Activated T-helper 17 cell treated with anti-CD3 and anti-CD28 coated beads, Interleukin-2, amount 50 U/mL, for 72 hours (primary cell): ENCODE measurements around the gene SMC1B. TPM values are rescaled to one million over a fixed set of nuclear protein-coding genes. Genes with fewer than 3 reads are reported as not detected.
A peak's percentile ranks its signal among the peaks of the same experiment; 100 is the strongest.
"Not testable (repeated sequence)": the region's sequence is repeated elsewhere in the genome, so short reads cannot be mapped to it uniquely, and the experiment has no call there.

Experiments
- ATAC-seq: fragments of 150-1000 bp; cut with Tn5 transposase; replicated peaks from 2 replicates; pipeline ENCODE4 v1.10.0; 2021; ENCODE audit warnings: mild to moderate bottlenecking, moderate library complexity
- H3K27ac Mint-ChIP-seq: one replicate; pipeline ENCODE4 v1.8.0; 2022; ENCODE audit warnings: mixed read lengths
- H3K27me3 Mint-ChIP-seq: one replicate; pipeline ENCODE4 v1.8.0; 2022; ENCODE audit warnings: mixed read lengths
- H3K36me3 Mint-ChIP-seq: one replicate; pipeline ENCODE4 v1.8.0; 2022; ENCODE audit warnings: low read depth, mild to moderate bottlenecking, mixed read lengths
- H3K4me1 Mint-ChIP-seq: one replicate; pipeline ENCODE4 v1.8.0; 2022; ENCODE audit warnings: mixed read lengths
- H3K4me3 Mint-ChIP-seq: one replicate; pipeline ENCODE4 v1.8.0; 2022; ENCODE audit warnings: mild to moderate bottlenecking, mixed read lengths
- H3K9me3 Mint-ChIP-seq: one replicate; pipeline ENCODE4 v1.8.0; 2022; ENCODE audit warnings: mixed read lengths
- total RNA-seq, 2 donors: library from RNA; stranded (reverse); gene quantifications; one replicate each; pipeline ENCODE4 v1.2.3, GENCODE V29; 2022

The SMC1B gene
- total RNA-seq, 2 donors from 2014 or later, result 0.43 to 1.7 TPM

DNA sequence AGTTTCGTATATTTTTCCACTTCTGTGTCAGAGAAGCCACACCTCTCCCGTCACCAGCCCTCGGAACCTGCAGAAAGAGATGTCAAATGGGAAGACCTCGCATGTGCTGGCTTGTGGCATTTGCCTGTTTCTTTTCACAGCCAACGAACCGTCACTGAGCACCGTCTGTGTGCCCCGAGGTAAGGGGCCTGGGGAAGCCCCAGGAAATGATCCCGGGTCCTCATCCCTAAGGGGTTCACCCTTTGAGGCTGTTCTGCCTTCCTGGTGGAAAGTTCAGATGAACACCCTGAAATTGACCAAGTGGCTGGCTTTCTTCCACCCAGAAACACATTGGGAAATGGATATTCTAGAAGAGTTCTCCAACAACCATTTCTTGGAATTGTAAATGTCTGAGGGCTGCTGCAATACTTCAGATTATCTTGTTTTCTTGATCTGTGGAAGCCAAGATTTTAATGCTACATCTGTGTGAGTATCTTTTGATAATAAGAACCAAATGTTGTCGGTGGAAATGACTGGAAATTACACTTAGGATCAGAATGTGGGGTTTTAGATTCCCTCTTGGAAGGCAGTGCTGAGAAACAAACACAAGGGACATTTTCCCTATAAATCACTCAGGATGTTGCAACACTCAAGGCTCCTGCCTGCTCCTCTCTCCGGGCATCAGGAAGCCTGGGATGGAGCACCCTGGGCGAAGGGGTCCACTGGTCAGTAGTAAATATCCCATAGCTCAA is 37.7 kb upstream of the SMC1B start:
- H3K4me3 Mint-ChIP-seq, result no peak overlapping the region
- H3K36me3 Mint-ChIP-seq, result no peaks in the 10 kb centered on the region
- H3K9me3 Mint-ChIP-seq, result no peaks in the 10 kb centered on the region
- H3K4me1 Mint-ChIP-seq, result no peaks in the 10 kb centered on the region
- peaks cover 4% of the 10 kb centered on the region for H3K27me3 Mint-ChIP-seq
- no peak overlapping the region for H3K27ac Mint-ChIP-seq
- ATAC-seq, result no peak

DNA sequence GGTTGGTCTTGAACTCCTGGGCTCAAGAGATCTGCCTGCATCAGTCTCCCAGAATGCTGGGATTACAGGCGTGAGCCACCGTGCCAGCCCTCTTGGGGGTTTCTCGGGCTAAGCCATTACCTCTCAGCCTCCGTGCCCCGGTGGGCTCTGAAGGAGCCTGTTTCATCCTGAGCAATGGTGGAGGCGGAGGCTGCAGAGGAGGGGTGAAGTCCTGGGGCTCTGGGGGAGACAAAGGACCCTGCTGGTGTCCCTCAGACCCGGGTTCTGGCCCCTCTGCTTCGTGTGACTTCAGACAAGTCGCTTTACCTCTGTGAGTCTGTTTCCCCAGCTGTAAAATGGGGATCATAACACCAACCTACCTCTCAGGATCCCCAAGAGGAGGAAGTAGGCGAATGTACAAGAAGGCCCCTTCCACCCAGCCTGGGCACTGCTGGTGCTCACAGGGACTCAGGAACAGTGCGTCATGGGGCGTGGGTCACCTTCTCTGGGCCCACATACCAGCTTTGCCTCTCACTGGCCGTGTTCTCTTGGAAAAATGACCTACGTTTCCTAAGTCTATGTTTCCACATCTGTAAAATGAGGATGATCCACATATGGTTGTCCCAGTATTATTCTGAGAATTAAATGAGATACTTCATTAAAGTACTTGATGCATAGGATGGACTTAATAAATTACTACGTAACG is 36.8 kb upstream of the SMC1B start:
- Mint-ChIP-seq H3K27me3 (peaks cover 4% of the 10 kb centered on the region), H3K27ac (no peak overlapping the region), H3K36me3 (no peaks in the 10 kb centered on the region), H3K9me3 (no peaks in the 10 kb centered on the region), H3K4me1 (no peaks in the 10 kb centered on the region), H3K4me3 (no peak overlapping the region)
- no peak for ATAC-seq

DNA sequence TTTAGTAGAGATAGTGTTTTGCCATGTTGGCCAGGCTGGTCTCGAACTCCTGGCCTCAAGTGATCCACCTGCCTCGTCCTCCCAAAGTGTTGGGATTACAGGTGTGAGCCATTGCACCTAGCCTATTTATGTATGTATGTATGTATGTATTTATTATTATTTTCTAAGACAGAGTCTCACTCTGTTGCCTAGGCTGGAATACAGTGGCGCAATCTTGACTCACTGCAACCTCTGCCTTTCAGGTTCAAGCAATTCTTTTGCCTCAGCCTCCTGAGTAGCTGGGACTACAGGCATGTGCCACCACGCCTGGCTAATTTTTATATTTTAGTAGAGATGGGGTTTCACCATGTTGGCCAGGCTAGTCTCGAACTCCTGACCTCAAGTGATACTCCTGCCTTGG is 36.0 kb upstream of the SMC1B start:
- not testable (repeated sequence) for H3K36me3 Mint-ChIP-seq, H3K27me3 Mint-ChIP-seq, H3K4me3 Mint-ChIP-seq, H3K4me1 Mint-ChIP-seq, H3K9me3 Mint-ChIP-seq, H3K27ac Mint-ChIP-seq, ATAC-seq

DNA sequence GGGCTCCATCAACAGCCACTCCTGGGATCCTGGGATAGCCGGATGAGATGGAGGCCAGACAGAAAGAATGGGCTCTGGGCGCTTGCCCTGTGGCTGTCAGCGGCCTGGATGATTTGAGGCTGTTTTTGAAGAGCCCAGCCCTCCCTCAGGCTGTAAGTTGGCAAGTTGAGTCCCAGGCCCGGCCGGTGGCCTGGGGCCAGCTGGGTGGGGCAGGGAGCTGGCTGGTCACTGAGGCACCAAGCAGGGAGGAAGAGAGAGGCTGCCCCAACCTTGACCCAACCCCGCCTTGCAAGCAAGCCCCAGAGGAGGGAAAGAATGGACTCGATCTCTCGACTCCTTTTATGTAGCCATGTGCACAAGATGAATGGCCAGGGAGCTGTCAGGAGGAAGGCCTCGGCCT is 35.0 kb upstream of the SMC1B start:
- Mint-ChIP-seq H3K36me3 (no peaks in the 10 kb centered on the region), H3K27ac (no peak overlapping the region), H3K9me3 (no peaks in the 10 kb centered on the region), H3K4me3 (no peak overlapping the region), H3K27me3 (peaks cover 4% of the 10 kb centered on the region), H3K4me1 (no peaks in the 10 kb centered on the region)
- ATAC-seq, result no peak

DNA sequence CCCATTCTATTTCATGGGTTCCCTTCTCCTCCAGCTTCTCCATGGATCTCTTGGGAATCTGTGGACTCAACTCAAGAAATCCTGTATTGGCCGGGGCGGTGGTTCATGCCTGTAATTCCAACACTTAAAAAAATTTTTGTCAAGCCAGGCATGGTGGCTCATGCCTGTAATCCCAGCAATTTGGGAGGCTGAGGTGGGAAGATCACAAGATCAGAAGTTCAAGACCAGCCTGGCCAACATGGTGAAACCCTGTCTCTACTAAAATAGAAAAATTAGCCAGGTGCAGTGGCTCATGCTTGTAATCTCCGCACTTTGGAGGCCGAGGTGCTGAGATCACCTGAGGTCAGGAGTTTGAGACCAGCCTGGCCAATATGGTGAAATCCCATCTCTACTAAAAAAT is 34.2 kb upstream of the SMC1B start:
- not testable (repeated sequence) for H3K4me3 Mint-ChIP-seq, ATAC-seq, H3K4me1 Mint-ChIP-seq, H3K9me3 Mint-ChIP-seq, H3K36me3 Mint-ChIP-seq, H3K27ac Mint-ChIP-seq, H3K27me3 Mint-ChIP-seq

DNA sequence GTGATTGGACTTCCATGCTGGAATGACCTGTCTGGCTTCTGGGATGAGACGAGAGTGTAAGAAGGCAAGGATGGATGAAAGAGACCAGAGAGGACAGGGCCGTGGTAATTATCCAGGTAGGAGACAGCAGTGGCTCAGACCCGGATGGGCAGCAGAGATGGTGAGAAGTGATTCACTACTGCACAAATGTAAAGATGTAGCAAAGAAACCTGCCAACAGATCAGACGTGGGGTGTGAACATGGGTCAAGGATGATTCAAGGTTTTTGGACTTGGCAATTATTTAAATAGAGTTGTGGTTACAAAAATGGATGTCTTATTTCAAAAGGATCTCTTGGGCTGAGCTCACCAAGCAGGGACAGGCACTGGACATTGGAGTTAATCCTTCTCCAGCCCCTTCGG is 32.8 kb upstream of the SMC1B start:
- Mint-ChIP-seq H3K27ac (no peak overlapping the region), H3K9me3 (no peaks in the 10 kb centered on the region), H3K4me1 (peaks cover 2% of the 10 kb centered on the region), H3K4me3 (no peak overlapping the region), H3K27me3 (no peaks in the 10 kb centered on the region), H3K36me3 (no peaks in the 10 kb centered on the region)
- no peak for ATAC-seq

DNA sequence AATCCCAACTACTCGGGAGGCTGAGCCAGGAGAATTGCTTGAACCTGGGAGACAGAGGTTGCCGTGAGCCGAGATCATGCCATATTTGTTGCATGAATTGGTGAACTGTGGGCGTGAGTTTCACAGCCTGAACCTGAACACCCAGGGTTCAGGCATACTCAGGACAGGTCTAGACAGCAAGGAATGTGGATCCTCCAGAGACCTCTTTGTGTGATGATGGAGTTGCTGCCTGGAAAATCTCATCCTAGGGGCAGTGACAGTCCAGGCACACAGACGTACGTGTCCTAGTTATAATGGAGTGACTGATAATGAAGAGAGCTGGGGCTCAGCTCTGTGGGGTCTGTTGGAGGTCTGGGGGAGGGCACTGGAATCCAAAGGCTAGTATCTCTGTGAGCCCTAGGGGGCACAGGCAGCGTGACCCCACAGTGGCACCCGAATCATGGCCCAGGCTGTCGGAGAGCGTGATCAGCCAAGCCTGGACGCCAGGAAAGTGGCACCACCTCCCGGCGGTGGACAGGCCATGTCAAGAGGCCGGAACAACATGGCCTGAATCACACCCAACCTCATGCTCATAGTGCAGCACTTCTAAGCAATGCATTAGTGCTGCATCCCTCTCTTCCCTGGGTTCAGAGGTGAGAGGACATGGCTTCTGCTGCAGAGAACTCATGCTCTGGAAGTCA is 31.8 kb upstream of the SMC1B start:
- Mint-ChIP-seq H3K4me1 (peaks cover 4% of the 10 kb centered on the region), H3K27ac (no peak overlapping the region), H3K36me3 (no peaks in the 10 kb centered on the region), H3K27me3 (no peaks in the 10 kb centered on the region), H3K4me3 (no peak overlapping the region), H3K9me3 (no peaks in the 10 kb centered on the region)
- no peak for ATAC-seq

DNA sequence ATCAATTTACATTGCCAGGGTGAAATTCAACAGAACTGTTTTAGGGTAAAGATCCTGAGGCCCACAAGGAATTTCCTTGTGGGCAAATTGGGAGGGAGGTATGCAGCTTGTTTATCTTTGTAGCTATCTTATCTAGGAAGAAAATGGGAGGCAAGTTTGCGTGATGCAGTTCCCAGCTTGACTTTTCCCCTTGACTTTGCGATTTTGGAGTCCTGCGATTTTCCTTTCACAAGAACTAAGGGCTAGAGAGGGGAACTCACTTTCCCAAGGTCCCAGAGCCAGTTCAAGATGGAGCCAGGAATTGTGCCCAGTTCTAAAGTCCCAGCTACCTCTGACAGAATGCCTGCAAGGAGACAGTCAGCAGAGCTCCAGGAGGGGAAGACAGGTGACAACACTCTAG is 30.8 kb upstream of the SMC1B start:
- Mint-ChIP-seq H3K4me3 (no peak overlapping the region), H3K36me3 (no peaks in the 10 kb centered on the region), H3K27ac (no peak overlapping the region), H3K27me3 (no peaks in the 10 kb centered on the region), H3K4me1 (peaks cover 4% of the 10 kb centered on the region), H3K9me3 (no peaks in the 10 kb centered on the region)
- no peak for ATAC-seq

DNA sequence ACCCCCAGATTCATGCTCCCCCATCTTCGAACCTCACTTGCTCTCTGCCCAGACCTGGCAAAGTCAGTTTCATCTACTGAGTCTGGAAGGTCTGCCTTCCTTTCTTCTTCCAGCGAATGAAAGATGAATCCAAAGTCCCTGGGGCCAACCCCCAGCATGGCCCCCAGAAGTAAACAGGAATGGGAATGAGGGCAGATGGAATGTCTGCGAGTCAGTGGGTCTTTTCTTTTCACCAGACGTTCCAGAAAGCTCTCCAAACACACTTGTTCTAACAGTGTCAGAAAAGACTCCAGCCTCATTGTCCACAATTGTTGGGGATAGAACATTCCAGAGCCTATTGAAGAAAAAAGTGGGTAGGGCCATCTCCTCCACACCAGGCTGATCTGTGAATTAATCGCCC is 28.7 kb upstream of the SMC1B start:
- H3K4me3 Mint-ChIP-seq, result no peak overlapping the region
- H3K27me3 Mint-ChIP-seq, result no peaks in the 10 kb centered on the region
- ATAC-seq, result no peak
- no peaks in the 10 kb centered on the region for H3K36me3 Mint-ChIP-seq
- no peaks in the 10 kb centered on the region for H3K9me3 Mint-ChIP-seq
- H3K4me1 Mint-ChIP-seq, result peaks cover 4% of the 10 kb centered on the region
- no peak overlapping the region for H3K27ac Mint-ChIP-seq

DNA sequence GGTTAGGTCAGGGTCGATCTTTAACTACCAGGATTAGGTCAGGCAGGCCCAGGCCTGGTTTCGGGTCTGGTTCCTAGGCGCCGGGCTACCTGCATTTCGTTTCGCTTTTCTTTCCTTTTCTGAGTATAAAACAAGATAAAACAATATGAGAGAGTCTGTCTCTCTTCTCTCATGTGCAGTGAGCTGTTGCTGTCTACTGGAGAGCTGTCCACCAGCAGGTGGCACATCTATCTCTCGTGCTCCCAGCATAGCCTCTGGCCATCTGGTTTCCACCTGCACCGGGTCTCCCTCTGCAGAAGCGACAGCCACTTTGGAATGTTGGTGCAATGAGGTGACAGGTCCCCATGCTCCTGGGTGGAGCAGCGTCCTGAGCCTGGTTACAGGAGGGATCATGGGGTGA is 27.7 kb upstream of the SMC1B start:
- no peaks in the 10 kb centered on the region for H3K36me3 Mint-ChIP-seq
- no peaks in the 10 kb centered on the region for H3K27me3 Mint-ChIP-seq
- ATAC-seq, result peak; percentile 70
- no peaks in the 10 kb centered on the region for H3K9me3 Mint-ChIP-seq
- H3K4me3 Mint-ChIP-seq, result peak overlapping the region; percentile 50
- H3K27ac Mint-ChIP-seq, result no peak overlapping the region
- H3K4me1 Mint-ChIP-seq, result peaks cover 4% of the 10 kb centered on the region

DNA sequence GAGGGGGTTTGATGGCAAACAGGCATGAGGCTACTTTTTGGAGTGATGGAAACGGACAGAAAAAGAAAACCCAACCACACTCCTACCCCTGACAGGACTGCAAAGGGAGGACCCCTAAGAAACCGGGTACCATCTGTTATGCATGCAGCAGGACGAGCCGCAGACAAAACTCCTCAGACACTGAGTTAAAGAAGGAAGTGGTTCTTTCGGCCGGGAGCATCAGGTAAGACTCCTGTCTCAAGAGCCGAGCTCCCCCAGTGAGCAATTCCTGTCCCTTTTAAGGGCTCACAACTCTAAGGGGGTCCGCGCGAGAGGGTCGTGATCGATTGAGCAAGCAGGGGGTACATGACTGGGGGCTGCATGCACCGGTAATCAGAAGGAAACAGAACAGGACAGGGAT is 27.3 kb upstream of the SMC1B start:
- H3K27ac Mint-ChIP-seq, result not testable (repeated sequence)
- peak overlapping the region; percentile 50 for H3K4me3 Mint-ChIP-seq

DNA sequence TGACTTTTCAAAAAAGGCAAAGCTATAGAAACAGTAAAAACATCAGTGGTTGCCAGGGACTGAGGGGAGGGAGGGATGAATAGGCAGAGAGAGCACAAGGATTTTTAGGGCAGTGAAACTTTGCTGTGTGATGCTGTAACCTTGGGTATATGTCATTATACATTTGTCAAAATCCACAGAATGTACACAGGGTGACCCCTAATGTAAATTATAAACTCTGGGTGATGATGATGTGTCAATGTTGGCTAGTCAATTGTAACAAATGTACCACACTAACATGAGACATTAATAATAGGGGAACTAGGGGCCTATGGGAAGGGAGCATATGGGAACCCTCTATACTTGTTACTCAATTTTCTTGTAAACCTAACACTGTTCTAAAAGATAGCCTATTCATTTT is 24.9 kb upstream of the SMC1B start:
- no peak overlapping the region for H3K27ac Mint-ChIP-seq
- no peaks in the 10 kb centered on the region for H3K9me3 Mint-ChIP-seq
- no peak overlapping the region for H3K4me3 Mint-ChIP-seq
- H3K36me3 Mint-ChIP-seq, result no peaks in the 10 kb centered on the region
- H3K4me1 Mint-ChIP-seq, result peaks cover 10% of the 10 kb centered on the region
- H3K27me3 Mint-ChIP-seq, result no peaks in the 10 kb centered on the region
- ATAC-seq, result no peak

More for the DNA sequence above, 27.3 kb upstream of the SMC1B start:
- not testable (repeated sequence) for H3K36me3 Mint-ChIP-seq, H3K9me3 Mint-ChIP-seq, H3K4me1 Mint-ChIP-seq, H3K27me3 Mint-ChIP-seq, ATAC-seq

DNA sequence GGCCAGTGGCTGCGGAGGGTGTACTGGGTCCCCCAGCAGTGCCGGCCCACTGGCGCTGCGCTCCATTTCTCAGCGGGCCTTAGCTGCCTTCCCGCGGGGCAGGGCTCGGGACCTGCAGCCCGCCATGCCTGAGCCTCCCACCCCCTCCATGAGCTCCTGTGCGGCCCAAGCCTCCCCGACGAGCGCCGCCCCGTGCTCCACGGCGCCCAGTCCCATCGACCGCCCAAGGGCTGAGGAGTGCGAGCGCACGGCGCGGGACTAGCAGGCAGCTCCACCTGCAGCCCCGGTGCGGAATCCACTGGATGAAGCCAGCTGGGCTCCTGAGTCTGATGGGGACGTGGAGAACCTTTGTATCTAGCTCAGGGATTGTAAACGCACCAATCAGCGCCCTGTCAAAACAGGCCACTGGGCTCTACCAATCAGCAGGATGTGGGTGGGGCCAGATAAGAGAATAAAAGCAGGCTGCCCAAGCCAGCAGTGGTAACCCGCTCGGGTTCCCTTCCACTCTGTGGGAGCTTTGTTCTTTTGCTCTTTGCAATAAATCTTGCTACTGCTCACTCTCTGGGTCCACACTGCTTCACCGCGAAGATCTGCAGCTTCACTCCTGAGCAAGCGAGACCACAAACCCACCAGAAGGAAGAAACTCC is 23.6 kb upstream of the SMC1B start:
- ATAC-seq, H3K27me3 Mint-ChIP-seq, H3K9me3 Mint-ChIP-seq, H3K4me3 Mint-ChIP-seq, H3K36me3 Mint-ChIP-seq, H3K27ac Mint-ChIP-seq: not testable (repeated sequence)
- peaks cover 10% of the 10 kb centered on the region for H3K4me1 Mint-ChIP-seq

DNA sequence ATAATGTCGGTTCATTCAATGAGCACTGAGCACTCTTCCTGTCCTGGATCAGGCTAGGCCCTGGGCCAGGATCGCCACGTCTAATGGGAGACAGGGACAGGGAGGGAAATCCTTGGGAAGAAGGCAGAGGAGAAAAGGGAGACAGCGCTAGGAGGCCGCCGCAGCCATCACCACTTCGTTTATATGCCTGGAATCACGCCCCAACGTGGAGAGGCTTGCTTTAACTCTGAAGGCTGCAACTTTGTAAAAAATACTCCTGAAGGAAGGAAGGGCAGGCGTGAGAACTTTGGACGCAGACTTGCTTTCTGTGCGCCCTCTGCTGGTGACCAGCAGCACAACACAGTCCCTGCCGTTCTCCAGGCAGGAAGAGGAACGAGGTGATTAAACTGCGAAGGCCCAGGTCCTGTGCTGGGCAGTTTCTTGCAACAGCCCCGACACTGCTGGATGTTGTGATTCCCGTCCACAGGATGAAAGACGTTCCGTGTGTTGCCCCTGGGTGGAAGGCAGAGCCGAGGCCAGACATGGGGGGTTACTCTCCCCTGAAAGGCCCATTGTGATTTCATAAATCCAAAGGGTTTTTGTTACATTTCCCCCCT is 22.2 kb upstream of the SMC1B start:
- no peak overlapping the region for H3K27ac Mint-ChIP-seq
- H3K9me3 Mint-ChIP-seq, result no peaks in the 10 kb centered on the region
- H3K4me3 Mint-ChIP-seq, result peak overlapping the region; percentile 21
- no peaks in the 10 kb centered on the region for H3K36me3 Mint-ChIP-seq
- no peaks in the 10 kb centered on the region for H3K27me3 Mint-ChIP-seq
- peak; percentile 82 for ATAC-seq
- peaks cover 6% of the 10 kb centered on the region for H3K4me1 Mint-ChIP-seq
